ENCODE results near the gene SAMHD1. TPM values are rescaled to one million over a fixed set of nuclear protein-coding genes. Genes with fewer than 3 reads are reported as not detected.

SAMHD1 gene
- total and polyA plus RNA-seq, 2 of the 13 experiments (the other 11 are each of a cell fraction or from before 2014, with no cell fraction given): 16.9 to 43.5 TPM

GRCh38 chr20:36951979-36952738 lies 651 bp upstream of the SAMHD1 start (continued):
- TF ChIP-seq HMGXB3 (CRISPR knock-in tag; IDR thresholded peaks at IDR 0.05; ENCODE audit: borderline replicate concordance): no peak
- no peak; the same call in 1 of the 2 replicates for TF ChIP-seq KDM5A (IDR thresholded peaks at IDR 0.05; ENCODE audit: borderline replicate concordance, low read length)
- TF ChIP-seq HOXA7 (CRISPR knock-in tag; IDR thresholded peaks at IDR 0.05): no peak
- TF ChIP-seq, protein P1, sequence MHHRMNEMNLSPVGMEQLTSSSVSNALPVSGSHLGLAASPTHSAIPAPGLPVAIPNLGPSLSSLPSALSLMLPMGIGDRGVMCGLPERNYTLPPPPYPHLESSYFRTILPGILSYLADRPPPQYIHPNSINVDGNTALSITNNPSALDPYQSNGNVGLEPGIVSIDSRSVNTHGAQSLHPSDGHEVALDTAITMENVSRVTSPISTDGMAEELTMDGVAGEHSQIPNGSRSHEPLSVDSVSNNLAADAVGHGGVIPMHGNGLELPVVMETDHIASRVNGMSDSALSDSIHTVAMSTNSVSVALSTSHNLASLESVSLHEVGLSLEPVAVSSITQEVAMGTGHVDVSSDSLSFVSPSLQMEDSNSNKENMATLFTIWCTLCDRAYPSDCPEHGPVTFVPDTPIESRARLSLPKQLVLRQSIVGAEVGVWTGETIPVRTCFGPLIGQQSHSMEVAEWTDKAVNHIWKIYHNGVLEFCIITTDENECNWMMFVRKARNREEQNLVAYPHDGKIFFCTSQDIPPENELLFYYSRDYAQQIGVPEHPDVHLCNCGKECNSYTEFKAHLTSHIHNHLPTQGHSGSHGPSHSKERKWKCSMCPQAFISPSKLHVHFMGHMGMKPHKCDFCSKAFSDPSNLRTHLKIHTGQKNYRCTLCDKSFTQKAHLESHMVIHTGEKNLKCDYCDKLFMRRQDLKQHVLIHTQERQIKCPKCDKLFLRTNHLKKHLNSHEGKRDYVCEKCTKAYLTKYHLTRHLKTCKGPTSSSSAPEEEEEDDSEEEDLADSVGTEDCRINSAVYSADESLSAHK (CRISPR knock-in tag; IDR thresholded peaks at IDR 0.05; ENCODE audit: borderline replicate concordance): no peak
- TF ChIP-seq ZFP36L1 (CRISPR knock-in tag; IDR thresholded peaks at IDR 0.05): 0 out of 2 replicates have a peak, but pooled peaks have one; percentile 15
- TF ChIP-seq, protein P2, sequence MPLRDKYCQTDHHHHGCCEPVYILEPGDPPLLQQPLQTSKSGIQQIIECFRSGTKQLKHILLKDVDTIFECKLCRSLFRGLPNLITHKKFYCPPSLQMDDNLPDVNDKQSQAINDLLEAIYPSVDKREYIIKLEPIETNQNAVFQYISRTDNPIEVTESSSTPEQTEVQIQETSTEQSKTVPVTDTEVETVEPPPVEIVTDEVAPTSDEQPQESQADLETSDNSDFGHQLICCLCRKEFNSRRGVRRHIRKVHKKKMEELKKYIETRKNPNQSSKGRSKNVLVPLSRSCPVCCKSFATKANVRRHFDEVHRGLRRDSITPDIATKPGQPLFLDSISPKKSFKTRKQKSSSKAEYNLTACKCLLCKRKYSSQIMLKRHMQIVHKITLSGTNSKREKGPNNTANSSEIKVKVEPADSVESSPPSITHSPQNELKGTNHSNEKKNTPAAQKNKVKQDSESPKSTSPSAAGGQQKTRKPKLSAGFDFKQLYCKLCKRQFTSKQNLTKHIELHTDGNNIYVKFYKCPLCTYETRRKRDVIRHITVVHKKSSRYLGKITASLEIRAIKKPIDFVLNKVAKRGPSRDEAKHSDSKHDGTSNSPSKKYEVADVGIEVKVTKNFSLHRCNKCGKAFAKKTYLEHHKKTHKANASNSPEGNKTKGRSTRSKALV (CRISPR knock-in tag; IDR thresholded peaks at IDR 0.05): 0 out of 2 replicates have a peak, but pooled peaks have one; percentile 49
- 0 out of 2 replicates have a peak, but pooled peaks have one; percentile 68 for TF ChIP-seq ELF4 (CRISPR knock-in tag; IDR thresholded peaks at IDR 0.05; ENCODE audit: borderline replicate concordance)
- TF ChIP-seq, protein P3, sequence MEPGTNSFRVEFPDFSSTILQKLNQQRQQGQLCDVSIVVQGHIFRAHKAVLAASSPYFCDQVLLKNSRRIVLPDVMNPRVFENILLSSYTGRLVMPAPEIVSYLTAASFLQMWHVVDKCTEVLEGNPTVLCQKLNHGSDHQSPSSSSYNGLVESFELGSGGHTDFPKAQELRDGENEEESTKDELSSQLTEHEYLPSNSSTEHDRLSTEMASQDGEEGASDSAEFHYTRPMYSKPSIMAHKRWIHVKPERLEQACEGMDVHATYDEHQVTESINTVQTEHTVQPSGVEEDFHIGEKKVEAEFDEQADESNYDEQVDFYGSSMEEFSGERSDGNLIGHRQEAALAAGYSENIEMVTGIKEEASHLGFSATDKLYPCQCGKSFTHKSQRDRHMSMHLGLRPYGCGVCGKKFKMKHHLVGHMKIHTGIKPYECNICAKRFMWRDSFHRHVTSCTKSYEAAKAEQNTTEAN (CRISPR knock-in tag; conservative IDR thresholded peaks at IDR 0.05): peak; percentile 36; the same call in 1 of the 2 replicates
- TF ChIP-seq EZH2 (conservative IDR thresholded peaks at IDR 0.05; ENCODE audit: low read depth, low read length): no peak
- TF ChIP-seq ZBTB7B (CRISPR knock-in tag; IDR thresholded peaks at IDR 0.05): peak; percentile 29; the same call in 1 of the 2 replicates
- no peak for TF ChIP-seq SP140L (CRISPR knock-in tag; IDR thresholded peaks at IDR 0.05; ENCODE audit: borderline replicate concordance)
- no peak for TF ChIP-seq ZNF558 (CRISPR knock-in tag; IDR thresholded peaks at IDR 0.05; ENCODE audit: borderline replicate concordance)
- TF ChIP-seq FOXK1 (CRISPR knock-in tag; IDR thresholded peaks at IDR 0.05; ENCODE audit: borderline replicate concordance, low read depth): 0 out of 2 replicates have a peak, but pooled peaks have one; percentile 9
- TF ChIP-seq SNAI1 (CRISPR knock-in tag; IDR thresholded peaks at IDR 0.05; ENCODE audit: borderline replicate concordance): peak; percentile 87; the same call in 1 of the 2 replicates
- TF ChIP-seq CREM (IDR thresholded peaks at IDR 0.05): no peak
- no peak for TF ChIP-seq CREM (CRISPR knock-in tag; IDR thresholded peaks at IDR 0.05)
